Left lung (tissue), 10 donors: ENCODE measurements around the gene RNF20. TPM values are rescaled to one million over a fixed set of nuclear protein-coding genes. Genes with fewer than 3 reads are reported as not detected.
"Not testable (repeated sequence)": the region's sequence is repeated elsewhere in the genome, so short reads cannot be mapped to it uniquely, and the experiment has no call there.

Experiments used
- ATAC-seq: fragments of 200-7000 bp; cut with Tn5 transposase; one replicate; pipeline ENCODE4 v1.9.1; 2020; ENCODE audit warnings: moderate library complexity
- DNase-seq, 4 donors: peaks; one replicate each; pipeline ENCODE4 v3.0.0-alpha.2; 2013 to 2020
- H3K27ac ChIP-seq, 2 donors: fragments of 200-600 bp; sonication (generic) in 1 of 2; one replicate each; pipeline versions ENCODE4 v1.5.0 to v1.8.0; 2020 to 2021
- H3K27me3 ChIP-seq, 2 donors: fragments of 200-600 bp; sonication (generic) in 1 of 2; one replicate each; pipeline versions ENCODE4 v1.5.0 to v1.8.0; 2020 to 2021
- H3K36me3 ChIP-seq, 2 donors: fragments of 200-600 bp; sonication (generic) in 1 of 2; one replicate each; pipeline versions ENCODE4 v1.5.0 to v1.8.0; 2020 to 2021
- H3K4me1 ChIP-seq, 2 donors: fragments of 200-600 bp; one replicate each; pipeline ENCODE4 v1.8.0; 2021
- H3K4me3 ChIP-seq, 2 donors: fragments of 200-600 bp; sonication (generic) in 1 of 2; one replicate each; pipeline versions ENCODE4 v1.5.0 to v1.8.0; 2020 to 2021; ENCODE audit warnings: mild to moderate bottlenecking in 1 of 2
- H3K9me3 ChIP-seq, 2 donors: fragments of 200-600 bp; sonication (generic) in 1 of 2; one replicate each; pipeline versions ENCODE4 v1.5.0 to v1.8.0; 2020 to 2021
- intact Hi-C, 2 donors: fragments of 100-400 bp; cut with DNase I; formaldehyde crosslinking; loops; one replicate each; pipeline versions ENCODE4 v1.11.2 to v1.14.2; 2022
- polyA plus RNA-seq, 6 donors: library from polyadenylated mRNA; unstranded; fragments of 120-200 nt; gene quantifications; one replicate each; pipeline ENCODE4 v1.2.1, GENCODE V29; 2013; ENCODE audit not compliant: insufficient read length in 6 of 6
- total RNA-seq, 2 donors: library from RNA; stranded (reverse); fragmentation: NEBNext Ultra II Directional; extraction: Animal tissue kit (Norgen Biotek cat#: 25700); gene quantifications; one replicate each; pipeline ENCODE4 v1.2.1, GENCODE V29; 2021
- TF ChIP-seq, protein P1 (sequence below), 2 donors: fragments of 200-600 bp; sonication (generic) in 1 of 2; IDR thresholded peaks; one replicate each; pipeline versions ENCODE4 v1.5.0 to v1.8.0; 2021; ENCODE audit warnings: antibody characterized with exemption in 2 of 2
- donor health status: DM: no; HTN: yes; CAD: no.
- donor health status: DM: no; HTN: no; CAD: no.

The RNF20 gene
- total and polyA plus RNA-seq, 8 donors = 37.7 to 64.5 (median 53.5) TPM

DNA sequence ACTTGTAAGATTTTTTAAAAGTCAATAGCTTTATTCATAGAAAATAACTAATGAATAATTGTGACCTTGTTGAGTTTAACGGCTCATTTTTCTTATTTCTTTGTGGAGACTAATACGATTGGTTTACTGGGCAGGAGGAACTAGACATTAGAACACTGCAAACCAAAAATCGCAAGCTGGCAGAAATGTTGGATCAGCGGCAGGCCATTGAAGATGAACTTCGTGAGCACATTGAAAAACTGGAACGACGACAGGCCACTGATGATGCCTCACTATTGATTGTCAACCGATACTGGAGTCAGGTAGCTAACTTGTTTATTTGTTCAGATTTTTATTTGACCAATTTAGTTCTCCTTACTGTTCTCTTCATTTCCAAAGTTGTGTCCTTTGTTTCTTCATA is 6.4 kb downstream of the RNF20 start:
- TF ChIP-seq, protein P1, sequence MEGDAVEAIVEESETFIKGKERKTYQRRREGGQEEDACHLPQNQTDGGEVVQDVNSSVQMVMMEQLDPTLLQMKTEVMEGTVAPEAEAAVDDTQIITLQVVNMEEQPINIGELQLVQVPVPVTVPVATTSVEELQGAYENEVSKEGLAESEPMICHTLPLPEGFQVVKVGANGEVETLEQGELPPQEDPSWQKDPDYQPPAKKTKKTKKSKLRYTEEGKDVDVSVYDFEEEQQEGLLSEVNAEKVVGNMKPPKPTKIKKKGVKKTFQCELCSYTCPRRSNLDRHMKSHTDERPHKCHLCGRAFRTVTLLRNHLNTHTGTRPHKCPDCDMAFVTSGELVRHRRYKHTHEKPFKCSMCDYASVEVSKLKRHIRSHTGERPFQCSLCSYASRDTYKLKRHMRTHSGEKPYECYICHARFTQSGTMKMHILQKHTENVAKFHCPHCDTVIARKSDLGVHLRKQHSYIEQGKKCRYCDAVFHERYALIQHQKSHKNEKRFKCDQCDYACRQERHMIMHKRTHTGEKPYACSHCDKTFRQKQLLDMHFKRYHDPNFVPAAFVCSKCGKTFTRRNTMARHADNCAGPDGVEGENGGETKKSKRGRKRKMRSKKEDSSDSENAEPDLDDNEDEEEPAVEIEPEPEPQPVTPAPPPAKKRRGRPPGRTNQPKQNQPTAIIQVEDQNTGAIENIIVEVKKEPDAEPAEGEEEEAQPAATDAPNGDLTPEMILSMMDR (IDR thresholded peaks at IDR 0.05) = no peak
- Histone ChIP-seq H3K27ac (no peak overlapping the region), H3K4me1 (peaks cover 5 to 32% of the 10 kb centered on the region in 2 donors), H3K4me3 (no peak overlapping the region), H3K36me3 (peaks cover 0 to 71% of the 10 kb centered on the region in 2 donors), H3K27me3 (no peaks in the 10 kb centered on the region), H3K9me3 (no peaks in the 10 kb centered on the region)
- no peak for DNase-seq
- ATAC-seq = no peak
- intact Hi-C loops = no loop called here

DNA sequence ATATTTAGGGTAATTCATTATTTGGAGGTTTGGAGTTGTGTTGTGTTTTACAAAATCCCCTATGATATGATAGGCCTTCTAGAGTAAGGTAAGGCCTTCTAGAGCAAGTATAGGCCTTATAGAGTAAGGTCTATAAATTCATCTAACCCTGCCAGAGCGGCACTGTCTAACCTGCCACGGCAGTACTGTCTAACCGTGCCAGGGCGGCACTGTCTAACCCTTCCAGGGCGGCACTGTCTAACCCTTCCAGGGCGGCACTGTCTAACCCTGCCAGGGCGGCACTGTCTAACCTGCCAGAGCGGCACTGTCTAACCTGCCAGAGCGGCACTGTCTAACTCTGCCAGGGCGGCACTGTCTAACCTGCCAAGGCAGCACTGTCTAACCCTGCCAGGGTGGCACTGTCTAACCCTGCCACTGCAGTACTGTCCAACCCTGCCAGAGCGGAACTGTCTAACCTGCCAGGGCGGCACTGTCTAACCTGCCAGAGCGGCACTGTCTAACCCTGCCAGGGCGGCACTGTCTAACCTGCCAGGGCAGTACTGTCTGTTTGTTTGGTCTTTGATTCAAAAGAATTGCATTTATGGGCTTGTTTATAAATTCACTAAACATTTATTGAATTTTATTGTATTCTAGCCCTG is 9.6 kb downstream of the RNF20 start:
- intact Hi-C loops = no loop called here
- peaks cover 0 to 80% of the 10 kb centered on the region in 2 donors for H3K36me3 ChIP-seq
- no peak overlapping the region for H3K27ac ChIP-seq
- peaks cover 0 to 6% of the 10 kb centered on the region in 2 donors for H3K4me1 ChIP-seq
- no peak overlapping the region for H3K4me3 ChIP-seq
- no peaks in the 10 kb centered on the region for H3K9me3 ChIP-seq
- H3K27me3 ChIP-seq = no peaks in the 10 kb centered on the region
- no peak for ATAC-seq
- peak in 1 of 4 donors; percentile 45 for DNase-seq
- TF ChIP-seq, protein P1 (IDR thresholded peaks at IDR 0.05) = no peak

DNA sequence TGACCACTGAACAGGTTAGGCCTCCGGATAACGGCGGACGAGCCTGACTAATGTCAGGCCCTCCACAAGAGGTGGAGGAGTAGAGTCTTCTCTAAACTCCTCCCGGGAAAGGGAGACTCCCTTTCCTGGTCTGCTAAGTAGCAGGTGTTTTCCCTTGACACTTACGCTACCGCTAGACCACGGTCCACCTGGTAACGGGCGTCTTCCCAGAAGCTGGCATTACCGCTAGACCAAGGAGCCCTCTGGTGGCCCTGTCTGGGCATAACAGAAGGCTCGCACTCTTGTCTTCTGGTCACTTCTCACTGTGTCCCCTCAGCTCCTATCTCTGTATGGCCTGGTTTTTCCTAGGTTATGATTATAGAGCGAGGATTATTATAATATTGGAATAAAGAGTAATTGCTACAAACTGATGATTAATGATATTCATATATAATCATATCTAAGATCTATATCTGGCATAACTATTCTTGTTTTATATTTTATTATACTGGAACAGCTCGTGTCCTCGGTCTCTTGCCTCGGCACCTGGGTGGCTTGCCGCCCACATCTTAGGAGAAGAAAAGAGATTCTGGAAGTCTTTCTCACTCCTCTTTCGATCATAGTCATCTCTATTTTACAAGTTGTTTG is 15.9 kb downstream of the RNF20 start:
- intact Hi-C loops, DNase-seq: not testable (repeated sequence)
- H3K36me3 ChIP-seq = peaks cover 0 to 100% of the 10 kb centered on the region in 2 donors

DNA sequence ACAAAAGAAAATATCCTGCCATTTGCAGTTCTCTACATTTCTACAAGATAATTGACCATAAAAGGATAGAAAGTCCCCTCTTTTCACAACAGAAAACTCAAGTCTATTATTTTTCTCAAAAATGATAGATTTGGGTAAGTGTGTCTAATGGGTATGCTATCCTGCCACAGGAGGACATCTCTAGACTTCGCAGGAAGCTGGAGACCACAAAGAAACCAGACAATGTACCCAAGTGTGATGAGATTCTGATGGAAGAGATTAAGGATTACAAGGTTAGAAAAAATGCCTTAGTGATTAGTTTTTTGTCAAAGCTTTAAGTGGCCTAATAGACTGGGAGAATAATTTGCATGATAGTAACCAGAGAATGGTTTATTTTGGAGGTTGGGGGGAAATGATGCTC is 28.1 kb downstream of the RNF20 start:
- no peak for ATAC-seq
- Histone ChIP-seq H3K36me3 (peaks cover 0 to 100% of the 10 kb centered on the region in 2 donors), H3K27me3 (no peaks in the 10 kb centered on the region), H3K9me3 (peaks cover 0 to 2% of the 10 kb centered on the region in 2 donors), H3K4me1 (no peaks in the 10 kb centered on the region), H3K4me3 (no peak overlapping the region), H3K27ac (no peak overlapping the region)
- TF ChIP-seq, protein P1 (IDR thresholded peaks at IDR 0.05) = no peak
- intact Hi-C loops = no loop called here
- no peak for DNase-seq

More for the DNA sequence above, 15.9 kb downstream of the RNF20 start:
- H3K4me1 ChIP-seq, H3K4me3 ChIP-seq, H3K9me3 ChIP-seq, ATAC-seq, H3K27ac ChIP-seq, H3K27me3 ChIP-seq: not testable (repeated sequence)

DNA sequence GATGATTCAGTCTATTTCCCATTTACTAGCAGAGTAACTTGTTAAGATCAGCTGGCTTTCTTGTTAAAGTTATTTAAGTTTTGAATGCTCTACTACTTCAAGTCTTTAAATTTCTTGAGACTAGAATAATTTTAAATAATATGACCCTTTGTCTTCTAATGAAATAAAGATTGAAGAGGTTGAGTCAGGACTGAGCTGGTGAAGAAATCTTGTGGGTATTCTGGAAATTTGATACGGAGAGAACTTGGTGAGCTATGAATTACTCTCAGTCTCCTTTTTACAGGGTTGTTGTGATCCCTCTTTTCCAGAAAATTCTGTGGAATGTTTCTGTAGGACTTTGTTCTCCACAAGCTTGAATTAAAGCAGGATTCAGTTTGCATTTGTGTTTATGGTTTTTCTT is 29.3 kb downstream of the RNF20 start:
- no peaks in the 10 kb centered on the region for H3K27me3 ChIP-seq
- H3K4me1 ChIP-seq = no peaks in the 10 kb centered on the region
- peaks cover 0 to 100% of the 10 kb centered on the region in 2 donors for H3K36me3 ChIP-seq
- H3K27ac ChIP-seq = no peak overlapping the region
- no peak for DNase-seq
- ATAC-seq = no peak
- TF ChIP-seq, protein P1 (IDR thresholded peaks at IDR 0.05) = no peak
- intact Hi-C loops = no loop called here
- no peak overlapping the region for H3K4me3 ChIP-seq
- peaks cover 0 to 2% of the 10 kb centered on the region in 2 donors for H3K9me3 ChIP-seq
